ENCODE measurements around the gene N4BP3. TPM values are rescaled to one million over a fixed set of nuclear protein-coding genes. Genes with fewer than 3 reads are reported as not detected.
A peak's percentile ranks its signal among the peaks of the same experiment; 100 is the strongest.

N4BP3 gene
- polyA plus RNA-seq, 3 donors from 2014 or later: 0.07 to 0.10 TPM; not detected in 1

DNA sequence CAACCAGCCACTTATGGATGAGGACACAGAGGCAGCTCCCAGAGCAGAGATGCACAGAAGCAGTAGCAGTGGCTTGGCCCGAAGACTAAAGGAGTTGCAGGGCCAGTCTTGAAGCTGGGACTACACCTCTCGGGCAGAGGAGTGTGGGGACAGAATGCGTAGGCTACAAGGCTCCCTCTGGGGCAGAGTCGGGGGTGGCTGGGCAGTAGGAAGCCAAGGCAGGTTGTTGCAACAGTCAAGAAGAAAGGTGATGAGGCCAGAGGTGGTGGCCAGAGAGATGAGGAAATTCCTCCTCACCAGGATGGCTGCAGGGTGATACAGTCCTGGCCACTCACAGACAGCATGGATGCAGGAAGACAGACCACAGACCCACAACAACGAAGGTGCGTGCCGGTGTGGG, 4.9 kb upstream of the N4BP3 start:
- peaks cover 5 to 7% of the 10 kb centered on the region in 2 donors for H3K4me1 Mint-ChIP-seq
- H3K27me3 Mint-ChIP-seq (ENCODE audit: low read depth in 3 of 3): peaks cover 17 to 32% (median 29%) of the 10 kb centered on the region in 3 donors
- no peaks in the 10 kb centered on the region for H3K9me3 Mint-ChIP-seq
- no peak overlapping the region for H3K27ac Mint-ChIP-seq
- no peak for DNase-seq
- H3K4me3 Mint-ChIP-seq: no peak overlapping the region
- H3K36me3 Mint-ChIP-seq: no peaks in the 10 kb centered on the region

DNA sequence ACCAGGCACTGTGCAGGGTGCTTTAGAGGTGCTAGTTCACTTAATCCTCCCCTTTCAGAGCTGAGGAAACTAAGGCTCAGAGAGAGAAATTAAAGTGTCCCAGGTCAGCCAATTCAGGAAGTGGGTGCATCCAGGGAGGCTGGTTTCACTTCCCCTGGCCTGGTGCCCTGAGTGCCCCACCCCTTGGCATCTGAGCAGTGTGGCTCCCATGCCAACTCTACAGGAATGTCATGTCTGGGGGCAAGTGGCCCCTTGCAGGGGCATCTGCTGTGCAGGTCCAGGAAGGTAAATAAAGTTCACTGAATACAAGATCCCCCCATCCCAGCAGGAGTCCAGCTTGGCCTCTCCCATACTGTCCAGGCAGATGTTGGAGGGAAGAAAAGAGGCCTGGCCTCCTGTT, 4.4 kb upstream of the N4BP3 start:
- Mint-ChIP-seq H3K9me3 (no peaks in the 10 kb centered on the region), H3K27me3 (ENCODE audit: low read depth in 3 of 3) (peaks cover 17 to 32% (median 26%) of the 10 kb centered on the region in 3 donors), H3K27ac (no peak overlapping the region), H3K36me3 (no peaks in the 10 kb centered on the region), H3K4me1 (peaks cover 5 to 7% of the 10 kb centered on the region in 2 donors), H3K4me3 (no peak overlapping the region)
- DNase-seq: no peak

DNA sequence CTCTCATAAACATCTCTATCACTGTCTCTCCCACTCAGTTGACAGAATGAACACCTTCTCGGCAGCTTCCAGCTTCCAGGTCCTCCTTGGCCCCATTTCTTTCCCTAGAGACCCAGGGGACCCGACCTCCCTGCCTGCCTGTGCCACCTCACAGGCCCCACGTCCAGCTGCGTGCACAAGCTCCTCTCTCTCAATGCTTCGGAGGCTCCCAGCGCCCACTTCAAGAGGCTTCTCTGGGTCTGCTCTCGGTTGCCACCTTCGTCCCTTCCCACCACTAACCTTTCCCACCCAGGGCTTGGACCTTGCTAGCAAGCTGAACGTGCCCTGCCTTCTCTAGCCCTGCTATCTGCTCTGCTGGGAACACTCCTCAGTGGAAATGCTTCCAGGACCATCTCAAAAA, 2.8 kb upstream of the N4BP3 start:
- H3K9me3 Mint-ChIP-seq: peaks cover 0 to 2% (median 0%) of the 10 kb centered on the region in 6 donors
- H3K27ac Mint-ChIP-seq: no peak overlapping the region
- peaks cover 28 to 43% (median 35%) of the 10 kb centered on the region in 3 donors for H3K27me3 Mint-ChIP-seq (ENCODE audit: low read depth in 3 of 3)
- no peak overlapping the region for H3K4me3 Mint-ChIP-seq
- H3K4me1 Mint-ChIP-seq: peaks cover 20 to 22% of the 10 kb centered on the region in 2 donors
- no peaks in the 10 kb centered on the region for H3K36me3 Mint-ChIP-seq
- DNase-seq: no peak

DNA sequence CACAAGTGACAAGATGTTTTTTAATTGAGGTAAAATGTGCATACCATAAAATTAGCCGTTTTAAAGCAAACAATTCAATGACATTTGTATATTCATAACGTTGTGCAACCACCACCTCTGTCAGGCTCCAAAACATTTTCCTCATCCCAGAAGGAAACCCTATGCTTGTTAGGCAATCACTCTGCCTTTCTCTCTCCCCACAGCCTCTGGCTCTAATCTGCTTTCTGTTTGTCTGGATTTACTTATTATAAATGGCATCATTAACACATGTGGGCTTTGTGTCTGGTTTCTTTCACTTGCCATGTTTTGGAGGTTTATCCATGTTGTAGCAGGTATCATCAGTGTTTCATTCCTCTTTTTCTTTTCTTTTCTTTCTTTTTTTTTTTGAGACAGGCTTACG, 1.4 kb upstream of the N4BP3 start:
- Mint-ChIP-seq H3K4me1 (peaks cover 34 to 37% of the 10 kb centered on the region in 2 donors), H3K36me3 (no peaks in the 10 kb centered on the region), H3K27ac (no peak overlapping the region), H3K9me3 (peaks cover 0 to 4% (median 0%) of the 10 kb centered on the region in 6 donors), H3K27me3 (ENCODE audit: low read depth in 3 of 3) (peaks cover 33 to 52% (median 40%) of the 10 kb centered on the region in 3 donors), H3K4me3 (no peak overlapping the region)
- no peak for DNase-seq

DNA sequence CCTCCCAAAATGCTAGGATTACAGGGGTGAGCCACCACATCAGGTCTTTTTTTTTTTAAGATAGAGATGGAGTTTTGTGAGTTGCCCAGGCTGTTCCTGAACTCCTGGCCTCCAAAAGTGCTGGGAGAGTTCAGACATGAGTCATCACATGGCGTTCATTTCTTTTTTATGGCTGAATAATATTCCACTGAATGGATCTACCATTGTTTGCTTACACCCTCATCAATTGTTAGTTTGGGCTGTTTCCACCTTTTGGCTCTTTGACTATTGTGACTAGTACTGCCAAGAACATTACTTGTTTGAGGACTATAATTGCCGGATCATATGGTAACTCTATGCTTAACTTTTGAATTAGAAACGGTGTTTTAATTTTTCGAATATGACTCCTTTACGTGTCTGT, 787 bp upstream of the N4BP3 start:
- Mint-ChIP-seq H3K36me3 (no peaks in the 10 kb centered on the region), H3K4me3 (peak overlapping the region; percentile 69 to 84 (median 78)), H3K27me3 (ENCODE audit: low read depth in 3 of 3) (peaks cover 35 to 54% (median 41%) of the 10 kb centered on the region in 3 donors), H3K27ac (peak overlapping the region in 5 of 6 donors; percentile 77 to 84 (median 84)), H3K9me3 (peaks cover 0 to 4% (median 0%) of the 10 kb centered on the region in 6 donors), H3K4me1 (peaks cover 39 to 41% of the 10 kb centered on the region in 2 donors)
- DNase-seq: no peak

DNA sequence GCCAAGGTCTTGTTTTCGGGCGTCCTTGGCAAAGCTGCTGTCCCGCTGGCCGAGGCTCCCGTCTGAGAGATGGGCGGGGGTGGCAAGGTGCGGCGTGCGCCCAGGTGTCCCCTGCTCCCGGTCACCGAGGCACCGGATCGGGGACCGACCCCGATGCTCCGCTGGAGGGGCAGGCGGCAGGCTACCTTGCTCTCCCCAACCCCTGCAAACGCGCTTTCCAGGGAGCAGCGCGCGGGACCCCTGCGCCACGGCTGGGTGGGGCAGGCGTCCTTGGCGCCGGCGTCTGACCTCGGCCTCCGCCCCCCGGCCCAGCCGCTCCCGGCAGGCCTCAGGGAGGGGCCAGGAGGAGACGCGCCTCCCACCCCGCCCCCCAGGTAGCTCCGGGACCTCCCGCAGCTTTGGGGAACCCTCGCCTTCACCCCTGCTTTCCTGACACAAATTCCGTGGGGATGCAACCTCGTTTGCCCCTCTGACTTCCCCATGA, 551 bp downstream of the N4BP3 start:
- H3K9me3 Mint-ChIP-seq: peaks cover 0 to 4% (median 0%) of the 10 kb centered on the region in 6 donors
- DNase-seq: peak in 1 of 3 donors; percentile 20

DNA sequence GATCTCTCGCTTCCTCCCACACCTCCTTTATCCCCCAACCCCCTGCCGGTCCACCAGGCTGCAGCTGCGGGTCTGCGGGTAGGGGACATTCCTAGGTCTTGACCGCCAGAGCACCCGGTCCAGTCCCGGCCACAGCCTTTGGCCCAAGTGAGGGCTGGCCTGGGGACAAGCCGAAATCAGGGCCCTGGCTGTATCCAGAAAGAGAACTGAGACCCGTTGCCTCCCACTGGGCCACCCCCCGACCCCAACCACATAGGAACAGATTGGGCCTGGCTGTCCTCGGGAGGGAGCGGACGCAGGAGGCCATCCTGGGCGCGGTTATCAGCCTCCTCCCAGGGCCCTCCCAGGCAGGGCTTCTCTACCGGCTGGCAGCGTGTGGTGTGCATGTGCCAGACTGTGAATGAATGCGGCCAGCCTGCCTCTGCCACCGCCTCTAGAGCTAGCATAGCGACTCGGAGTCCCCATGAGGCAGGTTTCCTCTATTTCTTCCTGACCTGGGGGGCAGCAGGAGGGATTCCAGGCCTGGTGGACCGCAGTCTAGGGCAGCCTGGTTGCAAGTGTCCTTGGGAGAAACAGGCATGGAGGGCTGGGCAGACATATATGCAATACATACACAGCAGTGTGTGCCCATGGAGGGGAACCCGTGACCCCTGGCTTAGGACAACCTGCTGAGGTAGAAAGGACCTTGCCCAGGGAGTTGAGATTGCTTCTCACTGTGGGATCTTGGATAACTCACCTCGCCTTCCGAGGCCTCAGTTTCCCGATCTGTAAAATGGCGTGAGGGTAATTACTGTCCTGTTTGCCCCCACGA, 1.2 kb downstream of the N4BP3 start:
- peaks cover 38 to 54% (median 41%) of the 10 kb centered on the region in 3 donors for H3K27me3 Mint-ChIP-seq (ENCODE audit: low read depth in 3 of 3)
- peaks cover 41 to 47% of the 10 kb centered on the region in 2 donors for H3K4me1 Mint-ChIP-seq
- H3K27ac Mint-ChIP-seq: peak overlapping the region; percentile 58 to 99 (median 96)
- peak overlapping the region; percentile 76 to 88 (median 84) for H3K4me3 Mint-ChIP-seq
- DNase-seq: peak; percentile 81 to 84 (median 83)
- H3K36me3 Mint-ChIP-seq: no peaks in the 10 kb centered on the region
- H3K9me3 Mint-ChIP-seq: peaks cover 0 to 4% (median 0%) of the 10 kb centered on the region in 6 donors

More for the DNA sequence above, 551 bp downstream of the N4BP3 start:
- Mint-ChIP-seq H3K27me3 (ENCODE audit: low read depth in 3 of 3) (peaks cover 34 to 49% (median 40%) of the 10 kb centered on the region in 3 donors), H3K4me3 (peak overlapping the region; percentile 76 to 88 (median 84)), H3K27ac (peak overlapping the region in 5 of 6 donors; percentile 92 to 99 (median 97)), H3K36me3 (no peaks in the 10 kb centered on the region), H3K4me1 (peaks cover 41 to 45% of the 10 kb centered on the region in 2 donors)

DNA sequence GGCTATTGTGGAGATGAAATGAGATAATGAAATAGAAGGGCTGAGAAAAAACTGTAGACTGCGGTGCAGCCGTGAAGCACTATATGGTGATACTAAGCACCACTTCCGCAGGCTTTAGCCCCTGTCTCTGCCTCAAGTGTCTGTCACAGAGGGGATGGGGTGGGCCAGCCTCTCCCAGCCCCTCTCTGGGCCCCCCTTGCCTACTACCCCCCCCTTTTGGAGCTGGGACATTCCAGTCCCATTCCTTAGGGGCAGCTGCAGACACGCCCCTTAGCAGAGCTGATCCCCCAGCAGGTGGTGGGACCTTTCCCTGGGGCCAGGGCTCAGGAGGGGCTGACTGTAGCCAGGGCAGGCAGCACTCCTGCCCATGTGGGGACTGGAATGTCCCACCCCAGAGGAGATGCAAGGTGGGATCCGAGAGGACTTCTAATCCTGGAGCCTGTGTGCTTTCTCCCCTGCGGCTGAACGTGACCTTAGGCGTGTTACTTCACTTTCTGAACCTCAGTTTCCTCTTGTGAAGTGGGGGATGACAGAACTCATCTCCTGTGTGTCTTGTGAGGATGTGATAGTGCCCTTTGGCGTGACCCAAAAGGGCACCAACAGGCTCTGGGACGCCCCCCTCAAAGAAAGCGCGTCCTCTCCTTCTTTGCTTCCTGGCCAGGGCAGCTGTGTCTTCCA, 1.9 kb downstream of the N4BP3 start:
- Mint-ChIP-seq H3K4me3 (peak overlapping the region; percentile 76 to 88 (median 84)), H3K36me3 (no peaks in the 10 kb centered on the region), H3K9me3 (peaks cover 0 to 4% (median 0%) of the 10 kb centered on the region in 6 donors), H3K27ac (peak overlapping the region; percentile 60 to 99 (median 96)), H3K4me1 (peaks cover 41 to 47% of the 10 kb centered on the region in 2 donors), H3K27me3 (ENCODE audit: low read depth in 3 of 3) (peaks cover 39 to 49% (median 41%) of the 10 kb centered on the region in 3 donors)
- DNase-seq: peak; percentile 78 to 81 (median 79)

DNA sequence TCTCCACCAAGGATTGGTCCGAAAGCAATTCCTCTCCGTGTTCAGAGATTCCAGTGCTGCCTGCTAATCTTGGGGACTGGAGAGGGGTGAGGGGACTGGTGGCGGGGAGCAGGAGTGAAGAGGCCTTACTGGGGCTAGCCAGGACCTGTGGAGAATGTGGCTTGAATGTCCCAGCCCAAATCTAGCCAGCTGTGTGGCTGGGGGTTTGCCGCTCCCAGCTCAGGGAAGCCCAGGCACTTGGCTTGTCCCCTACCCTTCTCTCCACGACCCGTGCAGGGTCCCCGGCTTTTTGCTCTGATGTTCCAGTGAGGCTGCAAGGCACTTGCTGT, 2.4 kb downstream of the N4BP3 start:
- no peak for DNase-seq
- peaks cover 44 to 48% of the 10 kb centered on the region in 2 donors for H3K4me1 Mint-ChIP-seq
- peaks cover 0 to 4% (median 0%) of the 10 kb centered on the region in 6 donors for H3K9me3 Mint-ChIP-seq
- peak overlapping the region; percentile 60 to 99 (median 96) for H3K27ac Mint-ChIP-seq
- peaks cover 42 to 50% (median 43%) of the 10 kb centered on the region in 3 donors for H3K27me3 Mint-ChIP-seq (ENCODE audit: low read depth in 3 of 3)
- H3K4me3 Mint-ChIP-seq: peak overlapping the region; percentile 76 to 88 (median 84)
- H3K36me3 Mint-ChIP-seq: no peaks in the 10 kb centered on the region

DNA sequence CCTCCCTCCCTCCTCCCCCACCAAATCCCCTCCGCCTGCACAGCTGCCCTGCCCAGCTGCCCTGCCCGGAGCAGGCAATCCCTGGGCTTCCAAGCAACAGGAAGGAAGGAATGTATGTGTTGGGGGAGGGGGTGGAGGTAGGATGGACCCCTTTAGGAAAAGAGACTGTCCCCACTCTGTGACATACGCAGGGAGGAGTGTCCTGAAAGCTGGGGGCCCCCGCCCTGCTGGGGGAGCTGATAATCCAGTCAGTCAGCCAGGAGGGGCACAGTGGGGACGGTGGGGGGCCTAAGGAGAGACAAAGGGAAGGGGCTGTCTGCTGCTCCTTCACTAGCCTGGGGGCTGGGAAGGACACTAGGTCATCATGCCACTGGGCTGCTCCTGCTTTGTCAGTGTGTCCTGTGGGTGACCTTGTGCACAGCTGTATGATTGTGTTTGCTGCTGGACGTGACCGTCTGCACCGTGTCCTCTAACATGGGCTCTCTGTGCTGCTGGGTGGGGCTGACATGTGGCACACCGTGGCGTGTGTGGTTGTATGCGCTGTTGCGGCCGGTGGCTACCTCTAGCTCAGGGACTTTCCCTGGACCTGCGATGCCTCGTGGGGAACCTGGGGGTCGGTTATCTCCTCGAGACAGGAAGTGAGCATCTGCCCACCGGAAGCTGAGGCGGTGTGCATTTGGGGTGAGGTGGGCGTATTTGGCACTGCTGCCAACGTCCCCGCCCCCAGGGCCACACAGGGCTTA, 3.0 kb downstream of the N4BP3 start:
- Mint-ChIP-seq H3K9me3 (peaks cover 0 to 4% (median 0%) of the 10 kb centered on the region in 6 donors), H3K36me3 (no peaks in the 10 kb centered on the region), H3K4me1 (peaks cover 48 to 52% of the 10 kb centered on the region in 2 donors), H3K27me3 (ENCODE audit: low read depth in 3 of 3) (peaks cover 41 to 50% (median 44%) of the 10 kb centered on the region in 3 donors), H3K27ac (peak overlapping the region; percentile 87 to 99 (median 96)), H3K4me3 (peak overlapping the region; percentile 76 to 88 (median 83))
- peak; percentile 94 to 97 (median 94) for DNase-seq

DNA sequence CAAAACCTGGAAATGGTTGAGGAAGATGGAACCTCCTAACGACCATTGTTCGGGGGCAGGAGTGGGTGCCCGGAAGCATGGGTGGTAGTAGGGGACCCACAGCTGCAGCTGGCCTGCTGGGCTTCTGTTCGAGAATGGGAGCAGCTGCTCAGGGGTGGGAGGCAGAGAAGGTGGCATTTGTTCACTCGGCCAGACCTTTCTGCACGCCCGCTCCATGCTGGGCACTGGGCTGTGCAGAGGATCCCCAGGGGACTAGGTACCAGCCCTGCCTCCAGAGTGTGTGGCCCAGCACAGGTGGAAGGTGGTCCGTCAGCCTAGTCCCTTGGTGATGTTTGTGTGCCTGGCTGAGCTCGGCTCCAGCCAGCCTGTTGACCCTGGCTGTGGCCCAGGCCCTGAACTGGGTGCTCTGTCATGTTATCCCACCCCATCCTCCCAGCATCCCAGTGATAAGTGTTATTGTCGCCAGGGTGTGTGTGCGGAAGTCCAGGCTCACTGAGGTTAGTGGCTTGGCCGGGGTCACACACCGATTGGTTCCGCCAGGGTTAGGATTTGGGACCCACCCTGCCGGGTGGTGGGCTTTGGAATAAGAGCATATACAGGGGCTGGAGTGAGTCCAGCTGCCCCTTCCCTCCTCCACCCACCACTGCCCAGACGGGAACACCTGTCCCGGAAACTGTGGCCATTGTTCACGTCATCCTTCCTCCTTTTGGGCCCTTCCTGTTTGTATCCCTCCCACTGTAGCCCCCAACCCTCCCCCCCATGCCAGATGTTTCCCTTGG, 4.8 kb downstream of the N4BP3 start:
- Mint-ChIP-seq H3K9me3 (peaks cover 0 to 4% (median 0%) of the 10 kb centered on the region in 6 donors), H3K36me3 (no peaks in the 10 kb centered on the region), H3K4me1 (peaks cover 42 to 47% of the 10 kb centered on the region in 2 donors), H3K4me3 (peak overlapping the region in 2 of 5 donors; percentile 10 to 40), H3K27ac (no peak overlapping the region), H3K27me3 (ENCODE audit: low read depth in 3 of 3) (peaks cover 29 to 46% (median 35%) of the 10 kb centered on the region in 3 donors)
- no peak for DNase-seq

DNA sequence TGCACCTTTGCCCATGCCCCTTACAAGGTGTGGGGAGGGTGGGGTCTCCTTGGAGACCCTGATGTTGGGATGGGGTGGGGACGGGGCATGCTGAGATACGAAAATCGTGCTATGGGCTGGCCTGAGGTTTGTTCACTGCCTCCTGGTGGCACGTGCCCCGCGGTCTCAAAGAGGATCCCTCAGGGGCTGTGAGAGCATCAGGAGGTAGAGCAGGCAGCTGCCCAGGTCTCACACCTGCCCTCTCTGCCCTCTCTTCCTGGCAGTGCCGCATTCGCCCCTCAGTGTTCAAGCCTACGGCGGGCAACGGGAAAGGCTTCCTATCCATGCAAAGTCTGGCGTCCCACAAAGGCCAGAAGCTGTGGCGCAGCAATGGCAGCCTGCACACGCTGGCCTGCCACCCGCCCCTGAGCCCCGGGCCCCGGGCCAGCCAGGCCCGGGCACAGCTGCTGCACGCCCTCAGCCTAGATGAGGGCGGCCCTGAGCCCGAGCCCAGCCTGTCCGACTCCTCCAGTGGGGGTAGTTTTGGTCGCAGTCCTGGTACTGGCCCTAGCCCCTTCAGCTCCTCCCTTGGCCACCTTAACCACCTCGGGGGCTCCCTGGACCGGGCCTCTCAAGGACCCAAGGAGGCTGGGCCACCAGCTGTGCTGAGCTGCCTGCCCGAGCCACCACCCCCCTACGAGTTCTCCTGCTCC, 6.7 kb downstream of the N4BP3 start:
- H3K36me3 Mint-ChIP-seq: no peaks in the 10 kb centered on the region
- H3K27ac Mint-ChIP-seq: no peak overlapping the region
- peaks cover 0 to 2% (median 0%) of the 10 kb centered on the region in 6 donors for H3K9me3 Mint-ChIP-seq
- no peak overlapping the region for H3K4me3 Mint-ChIP-seq
- peaks cover 22 to 42% (median 26%) of the 10 kb centered on the region in 3 donors for H3K27me3 Mint-ChIP-seq (ENCODE audit: low read depth in 3 of 3)
- H3K4me1 Mint-ChIP-seq: peaks cover 30 to 37% of the 10 kb centered on the region in 2 donors
- no peak for DNase-seq
